HCT116 (cell line): ENCODE results near the gene FAM234A. TPM values are rescaled to one million over a fixed set of nuclear protein-coding genes. Genes with fewer than 3 reads are reported as not detected.

Experiments
- ATAC-seq: fragments of 200-7000 bp; cut with Tn5 transposase; 2 replicates; pipeline ENCODE4 v1.9.1; 2020; ENCODE audit warnings: mild to moderate bottlenecking, moderate library complexity
- BruUV-seq: library from RNA; stranded (reverse); fragments of 400-500 nt; replicated peaks from 2 replicates; lab custom pipeline; 2021; lab: Mats Ljungman, UMichigan
- CTCF ChIA-PET: fragments of 300-600 bp; sonication (Branson Sonifier 250); formaldehyde crosslinking; loops from one replicate; lab custom pipeline; 2021; ENCODE audit warnings: antibody characterized with exemption; lab: Charles Lee
- POLR2A ChIA-PET: fragments of 300-600, 350-600 bp; sonication (Branson Sonifier 250); formaldehyde crosslinking; loops from one replicate; lab custom pipeline; 2021; ENCODE audit warnings: antibody characterized with exemption; lab: Charles Lee
- RAD21 ChIA-PET, 2 experiments: fragments of 300-600 bp; sonication (Branson Sonifier 250); formaldehyde crosslinking; loops; one replicate each; lab custom pipeline; 2023; ENCODE audit warnings: low total read pairs in 2 of 2; ENCODE audit not compliant: uncharacterized antibody in 2 of 2, unreplicated experiment in 2 of 2, low non-redundant PET in 1 of 2; lab: Charles Lee
- DNase-seq: peaks from one replicate; pipeline ENCODE4 v3.0.0-alpha.2; 2010; ENCODE audit warnings: low read depth, low spot score
- H2AFZ ChIP-seq: fragments of 200-600 bp; shearing (Covaris generic), sonication (generic); 2 replicates; pipeline ENCODE4 v1.6.1; 2017; ENCODE audit warnings: low read depth, mixed run types, mixed read lengths, antibody characterized with exemption, low read length; ENCODE audit not compliant: poor library complexity, severe bottlenecking
- H3K27ac ChIP-seq: 2 replicates; pipeline ENCODE4 v1.5.1; 2012; ENCODE audit warnings: low read depth, low read length
- H3K27me3 ChIP-seq: fragments of 200-600 bp; sonication (generic); 2 replicates; pipeline ENCODE4 v1.6.1; 2016; ENCODE audit warnings: mixed run types, low read length, mixed read lengths; ENCODE audit not compliant: insufficient read depth
- H3K36me3 ChIP-seq, 2 experiments: fragments of 200-500 bp in 1 of 2; fragments of 200-600 bp in 1 of 2; sonication (Bioruptor generic) in 1 of 2; sonication (generic) in 1 of 2; 2 replicates each; pipeline versions ENCODE4 v1.5.1 to v1.6.1; 2014 to 2016; ENCODE audit warnings: low read length in 2 of 2, inconsistent platforms in 1 of 2, mixed read lengths in 1 of 2, mixed run types in 1 of 2; ENCODE audit not compliant: insufficient read depth in 2 of 2, control insufficient read depth in 1 of 2
- H3K4me1 ChIP-seq, 2 experiments: fragments of 200-600 bp in 1 of 2; sonication (generic) in 1 of 2; 2 replicates each; pipeline versions ENCODE4 v1.5.1 to v1.6.1; 2012 to 2017; ENCODE audit warnings: low read length in 2 of 2, inconsistent platforms in 1 of 2, mild to moderate bottlenecking in 1 of 2, mixed read lengths in 1 of 2, mixed run types in 1 of 2, moderate library complexity in 1 of 2; ENCODE audit not compliant: insufficient read depth in 2 of 2, control insufficient read depth in 1 of 2
- H3K4me2 ChIP-seq: fragments of 200-600 bp; sonication (generic); 2 replicates; pipeline ENCODE4 v1.6.1; 2017; ENCODE audit warnings: mixed run types, low read length, mixed read lengths
- H3K4me3 ChIP-seq, 2 experiments: fragments of 200-600 bp in 1 of 2; sonication (generic) in 1 of 2; replicated peaks in 1 of 2; 2 replicates each; pipeline ENCODE4 v1.5.1; 2011 to 2016; ENCODE audit warnings: low read length in 2 of 2, control low read depth in 1 of 2, low read depth in 1 of 2, mild to moderate bottlenecking in 1 of 2, mixed read lengths in 1 of 2, mixed run types in 1 of 2
- H3K79me2 ChIP-seq: fragments of 200-600 bp; sonication (generic); 2 replicates; pipeline ENCODE4 v1.6.1; 2017; ENCODE audit warnings: mild to moderate bottlenecking, mixed run types, low read length, moderate library complexity, mixed read lengths; ENCODE audit not compliant: insufficient read depth
- H3K9ac ChIP-seq: fragments of 200-600 bp; sonication (generic); 2 replicates; pipeline ENCODE4 v1.6.1; 2016; ENCODE audit warnings: low read length, mixed read lengths
- H3K9me2 ChIP-seq: fragments of 200-600 bp; sonication (generic), shearing (Covaris generic); 2 replicates; pipeline ENCODE4 v1.6.1; 2017; ENCODE audit warnings: mixed run types, mild to moderate bottlenecking, moderate library complexity; ENCODE audit not compliant: insufficient read depth
- H3K9me3 ChIP-seq, 2 experiments: fragments of 200-500 bp in 1 of 2; fragments of 200-600 bp in 1 of 2; sonication (Bioruptor generic) in 1 of 2; sonication (generic) in 1 of 2; 2 replicates each; pipeline ENCODE4 v1.6.1; 2014 to 2017; ENCODE audit warnings: low read length in 2 of 2, mixed read lengths in 2 of 2, inconsistent platforms in 1 of 2, low read depth in 1 of 2, mild to moderate bottlenecking in 1 of 2, mixed run types in 1 of 2, moderate library complexity in 1 of 2; ENCODE audit not compliant: control insufficient read depth in 1 of 2, insufficient read depth in 1 of 2
- H4K20me1 ChIP-seq: fragments of 200-600 bp; sonication (generic), shearing (Covaris generic); 2 replicates; pipeline ENCODE4 v1.6.1; 2017; ENCODE audit warnings: mixed run types, mild to moderate bottlenecking, moderate library complexity; ENCODE audit not compliant: insufficient read depth
- ATF3 ChIP-seq: IDR thresholded peaks from 2 replicates; pipeline ENCODE4 v1.6.1; 2012
- CBX3 ChIP-seq: IDR thresholded peaks from 2 replicates; pipeline ENCODE4 v1.6.1; 2012; ENCODE audit warnings: low read depth
- CEBPB ChIP-seq: IDR thresholded peaks from 2 replicates; pipeline ENCODE4 v1.6.1; 2012; ENCODE audit warnings: low read depth
- ELF1 ChIP-seq: IDR thresholded peaks from 2 replicates; pipeline ENCODE4 v1.6.1; 2012; ENCODE audit warnings: low read depth, borderline replicate concordance
- EZH2 ChIP-seq: fragments of 200-600 bp; sonication (generic); IDR thresholded peaks from 2 replicates; pipeline ENCODE4 v1.6.1; 2017; ENCODE audit warnings: antibody characterized with exemption, mixed run types
- FOSL1 ChIP-seq: IDR thresholded peaks from 2 replicates; pipeline ENCODE4 v1.6.1; 2012; ENCODE audit warnings: low read depth
- JUND ChIP-seq: IDR thresholded peaks from 2 replicates; pipeline ENCODE4 v1.6.1; 2012
- POLR2AphosphoS5 ChIP-seq: IDR thresholded peaks from 2 replicates; pipeline ENCODE4 v1.6.1; 2011; ENCODE audit warnings: mild to moderate bottlenecking, low read depth, low read length, moderate library complexity
- RAD21 ChIP-seq: IDR thresholded peaks from 2 replicates; pipeline ENCODE4 v1.6.1; 2012; ENCODE audit warnings: low read depth, mild to moderate bottlenecking
- REST ChIP-seq: IDR thresholded peaks from 2 replicates; pipeline ENCODE4 v1.6.1; 2012; ENCODE audit warnings: low read depth
- SIN3A ChIP-seq: IDR thresholded peaks from 2 replicates; pipeline ENCODE4 v1.6.1; 2012; ENCODE audit warnings: low read depth
- SP1 ChIP-seq: IDR thresholded peaks from 2 replicates; pipeline ENCODE4 v1.6.1; 2012; ENCODE audit warnings: low read depth
- SRF ChIP-seq: IDR thresholded peaks from 2 replicates; pipeline ENCODE4 v1.6.1; 2012; ENCODE audit warnings: low read depth
- TCF7L2 ChIP-seq: IDR thresholded peaks from 2 replicates; pipeline ENCODE4 v1.7.0; 2011; ENCODE audit warnings: borderline replicate concordance, inconsistent platforms; ENCODE audit not compliant: insufficient read depth, insufficient read length; ENCODE audit errors: extremely low read depth
- YY1 ChIP-seq: IDR thresholded peaks from 2 replicates; pipeline ENCODE4 v1.6.1; 2011; ENCODE audit warnings: low read length, low read depth, moderate library complexity, mild to moderate bottlenecking; ENCODE audit not compliant: insufficient replicate concordance; ENCODE audit errors: extremely low read depth
- ZNF274 ChIP-seq: fragments of 200-500 bp; sonication (Bioruptor generic); IDR thresholded peaks from 2 replicates; pipeline ENCODE4 v1.6.1; 2014; ENCODE audit warnings: mild to moderate bottlenecking, low read depth, low read length, inconsistent platforms
- intact Hi-C: fragments of 100-400 bp; cut with micrococcal nuclease; formaldehyde crosslinking; loops from 2 replicates; pipeline ENCODE4 v1.10.0; 2022
- total RNA-seq: library from RNA; stranded (reverse); gene quantifications from one replicate; pipeline ENCODE4 v1.2.1, GENCODE V29; 2021; ENCODE audit not compliant: unreplicated experiment

The FAM234A gene
- total RNA-seq, 1 experiment from 2014 or later, result 36.4 TPM

- TF ChIP-seq REST (no peak), SRF (no peak), CBX3 (no peak)
- TF ChIP-seq, all 23 proteins: peak for 0
These were observed 49.4 kb upstream of the FAM234A start (continued) for GRCh38 chr16:185213-185612.

- H3K27ac ChIP-seq, result no peak overlapping the region
- H3K9ac ChIP-seq, result no peak overlapping the region
- H3K4me3 ChIP-seq, result no peak overlapping the region
- no peak overlapping the region for H3K4me2 ChIP-seq
- H3K9me3 ChIP-seq, result no peaks in the 10 kb centered on the region
- no peaks in the 10 kb centered on the region for H3K79me2 ChIP-seq
- H4K20me1 ChIP-seq, result no peaks in the 10 kb centered on the region
- H2AFZ ChIP-seq, result no peak overlapping the region
- TF ChIP-seq YY1 (no peak), RAD21 (no peak), SP1 (no peak), JUND (no peak), CEBPB (no peak), EZH2 (no peak), ZNF274 (no peak), SRF (no peak), TCF7L2 (no peak), ELF1 (no peak), FOSL1 (no peak), ATF3 (no peak), SIN3A (no peak), CBX3 (no peak), POLR2AphosphoS5 (no peak)
- intact Hi-C loops, result no loop called here
- peaks cover 0 to 2% of the 10 kb centered on the region in 2 experiments; a peak in 1 of 4 replicates for H3K36me3 ChIP-seq
- no peaks in the 10 kb centered on the region for H3K9me2 ChIP-seq
- RAD21 ChIA-PET, result no interaction called here
- DNase-seq (no peak), ATAC-seq (no peak)
- CTCF ChIA-PET, result no interaction called here
- H3K27me3 ChIP-seq, result no peaks in the 10 kb centered on the region
- POLR2A ChIA-PET, result no interaction called here
- no peaks in the 10 kb centered on the region for H3K4me1 ChIP-seq
- no TSS peak for BruUV-seq
These were observed 48.9 kb upstream of the FAM234A start for GRCh38 chr16:185691-186090.
